BLaER1 treated with 17β-estradiol and CSF1 and Interleukin-3, amounts not matched to agents 10 nM and 100 nM (cell line): Measurements from ENCODE around the gene TUT4.

Experiments
- H3K27ac ChIP-seq, 11 experiments: shearing (Covaris generic); formaldehyde crosslinking; 2 replicates each; pipeline ENCODE4 v1.8.1; 2022
- H3K27me3 ChIP-seq, 11 experiments: shearing (Covaris generic); formaldehyde crosslinking; 2 replicates each; pipeline ENCODE4 v1.8.1; 2022
- H3K36me3 ChIP-seq, 11 experiments: shearing (Covaris generic); formaldehyde crosslinking; 2 replicates each; pipeline ENCODE4 v1.8.1; 2022
- H3K4me1 ChIP-seq, 10 experiments: shearing (Covaris generic); formaldehyde crosslinking; 2 replicates each; pipeline ENCODE4 v1.8.1; 2022
- H3K4me2 ChIP-seq, 11 experiments: shearing (Covaris generic); formaldehyde crosslinking; 2 replicates each; pipeline ENCODE4 v1.8.1; 2022
- H3K4me3 ChIP-seq, 10 experiments: shearing (Covaris generic); formaldehyde crosslinking; 2 replicates each; pipeline ENCODE4 v1.8.1; 2022
- H3K9ac ChIP-seq, 11 experiments: shearing (Covaris generic); formaldehyde crosslinking; 2 replicates each; pipeline ENCODE4 v1.8.1; 2022
- H3K9me3 ChIP-seq, 11 experiments: shearing (Covaris generic); formaldehyde crosslinking; replicated peaks in 1 of 11; 2 replicates each; pipeline ENCODE4 v1.8.1; 2022
- H4K20me1 ChIP-seq, 11 experiments: shearing (Covaris generic); formaldehyde crosslinking; 2 replicates each; pipeline ENCODE4 v1.8.1; 2022
- Cebpa-rat ChIP-seq, 11 experiments: shearing (Covaris generic); IDR thresholded peaks; 2 replicates each; pipeline ENCODE4 v1.8.1; 2022

TUT4 gene

DNA sequence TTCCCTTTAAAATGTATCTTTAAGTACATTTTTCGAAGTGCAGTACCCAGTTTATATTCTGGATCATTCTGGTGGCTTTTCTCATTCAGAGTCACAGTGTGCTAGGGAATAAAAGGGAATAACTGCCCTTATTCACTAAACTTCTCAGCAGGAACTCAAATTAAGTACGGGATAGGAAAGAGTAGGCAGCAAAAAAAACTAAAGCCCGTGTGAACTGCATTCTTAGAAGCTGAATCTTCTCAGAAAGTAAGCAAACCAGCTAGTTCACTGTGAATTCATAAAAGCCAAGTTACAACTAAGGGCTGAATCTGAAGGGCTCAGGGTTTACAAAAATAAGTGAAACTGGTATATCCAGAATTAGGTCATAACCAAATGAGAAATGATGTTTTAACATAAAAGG is 126.5 kb downstream of the TUT4 start:
- Histone ChIP-seq H3K9ac (no peak overlapping the region), H4K20me1 (peaks cover 0 to 26% (median 6%) of the 10 kb centered on the region in 11 experiments; a peak in 8 of 22 replicates), H3K36me3 (peaks cover 55 to 96% (median 84%) of the 10 kb centered on the region in 11 experiments), H3K27me3 (no peaks in the 10 kb centered on the region), H3K4me3 (no peak overlapping the region), H3K4me2 (no peak overlapping the region), H3K9me3 (no peaks in the 10 kb centered on the region), H3K4me1 (peaks cover 18 to 40% (median 23%) of the 10 kb centered on the region in 10 experiments), H3K27ac (no peak overlapping the region)
- no peak for TF ChIP-seq Cebpa-rat (IDR thresholded peaks at IDR 0.05)

DNA sequence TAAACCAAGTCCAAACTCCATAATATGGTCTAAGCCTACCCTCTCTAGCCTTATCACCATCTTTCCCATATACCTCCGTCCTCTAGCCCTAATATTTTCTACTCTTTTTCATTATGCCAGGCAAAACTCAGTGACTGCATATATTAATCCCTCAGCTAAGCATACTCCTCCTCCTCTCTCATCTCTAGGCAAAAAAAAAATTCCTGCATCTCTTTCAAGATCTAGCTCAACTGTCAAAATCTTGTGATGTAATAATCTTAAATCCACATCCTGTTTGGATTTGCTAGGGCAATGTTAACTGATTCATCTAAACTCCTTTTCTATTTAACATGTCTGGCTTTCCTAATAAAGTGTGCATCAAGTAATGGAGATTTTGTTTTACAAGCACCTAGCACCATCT is 128.1 kb downstream of the TUT4 start:
- no peak overlapping the region for H3K4me3 ChIP-seq
- H3K27me3 ChIP-seq = no peaks in the 10 kb centered on the region
- no peaks in the 10 kb centered on the region for H3K9me3 ChIP-seq
- H3K4me2 ChIP-seq = peak overlapping the region in 10 of 11 experiments; percentile 6 to 74 (median 56); a peak in 15 of 22 replicates
- H3K36me3 ChIP-seq = peaks cover 54 to 96% (median 77%) of the 10 kb centered on the region in 11 experiments
- H3K4me1 ChIP-seq = peaks cover 18 to 40% (median 23%) of the 10 kb centered on the region in 10 experiments
- peaks cover 0 to 27% (median 6%) of the 10 kb centered on the region in 11 experiments; a peak in 8 of 22 replicates for H4K20me1 ChIP-seq
- peak overlapping the region in 9 of 11 experiments; percentile 6 to 58 (median 36); a peak in 14 of 22 replicates for H3K27ac ChIP-seq
- H3K9ac ChIP-seq = no peak overlapping the region
- TF ChIP-seq Cebpa-rat (IDR thresholded peaks at IDR 0.05) = no peak

DNA sequence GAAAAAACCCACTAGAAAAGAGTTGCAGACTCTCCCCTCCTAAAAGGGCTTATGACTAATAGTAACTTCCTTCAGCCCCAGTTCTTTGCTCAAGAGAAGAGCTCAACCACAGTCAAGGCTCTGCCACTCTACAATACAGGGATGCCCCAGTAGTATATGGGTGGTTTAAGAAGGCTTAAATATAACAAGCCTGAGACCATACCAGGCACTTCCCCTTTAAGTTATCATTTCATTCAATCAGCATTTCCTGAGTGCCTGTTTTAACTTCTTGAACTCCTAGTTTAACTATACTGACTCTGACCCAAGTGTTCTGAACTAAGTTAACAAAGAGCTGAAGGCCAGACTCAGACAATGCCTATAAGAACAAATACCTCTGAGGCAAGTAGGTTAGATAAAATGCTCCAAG is 128.7 kb downstream of the TUT4 start:
- peaks cover 18 to 40% (median 23%) of the 10 kb centered on the region in 10 experiments for H3K4me1 ChIP-seq
- peak overlapping the region; percentile 6 to 74 (median 55); a peak in 19 of 22 replicates for H3K4me2 ChIP-seq
- H3K9ac ChIP-seq = no peak overlapping the region
- peaks cover 54 to 96% (median 77%) of the 10 kb centered on the region in 11 experiments for H3K36me3 ChIP-seq
- no peak overlapping the region for H3K4me3 ChIP-seq
- H3K27me3 ChIP-seq = no peaks in the 10 kb centered on the region
- H4K20me1 ChIP-seq = peaks cover 0 to 27% (median 6%) of the 10 kb centered on the region in 11 experiments; a peak in 8 of 22 replicates
- no peak for TF ChIP-seq Cebpa-rat (IDR thresholded peaks at IDR 0.05)
- H3K9me3 ChIP-seq = no peaks in the 10 kb centered on the region
- H3K27ac ChIP-seq = peak overlapping the region in 9 of 11 experiments; percentile 11 to 58 (median 36); a peak in 15 of 22 replicates

DNA sequence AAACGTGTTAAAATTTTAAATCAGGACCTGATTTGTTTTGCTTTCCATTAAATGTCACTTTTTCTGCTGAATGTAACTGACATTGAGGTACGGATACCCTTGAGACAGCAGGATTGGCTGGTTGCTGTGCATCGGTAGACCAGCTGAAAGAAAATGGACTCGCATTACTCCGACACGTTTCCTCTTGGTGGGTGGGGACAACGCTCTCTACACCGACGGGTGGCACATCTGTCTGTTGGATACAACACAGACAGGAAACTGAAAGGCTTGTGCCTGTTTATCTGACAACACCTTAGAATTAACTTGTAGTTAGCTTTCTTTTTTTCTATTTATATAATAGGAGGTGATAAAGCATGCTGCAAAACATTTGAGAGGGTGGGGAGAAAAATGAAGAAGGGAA is 129.1 kb downstream of the TUT4 start:
- H3K4me3 ChIP-seq = no peak overlapping the region
- peaks cover 0 to 27% (median 6%) of the 10 kb centered on the region in 11 experiments; a peak in 8 of 22 replicates for H4K20me1 ChIP-seq
- no peak for TF ChIP-seq Cebpa-rat (IDR thresholded peaks at IDR 0.05)
- H3K27ac ChIP-seq = peak overlapping the region in 10 of 11 experiments; percentile 3 to 58 (median 32); a peak in 15 of 22 replicates
- peaks cover 18 to 40% (median 23%) of the 10 kb centered on the region in 10 experiments for H3K4me1 ChIP-seq
- peak overlapping the region; percentile 6 to 74 (median 55); a peak in 18 of 22 replicates for H3K4me2 ChIP-seq
- H3K36me3 ChIP-seq = peaks cover 59 to 96% (median 79%) of the 10 kb centered on the region in 11 experiments
- no peaks in the 10 kb centered on the region for H3K27me3 ChIP-seq
- H3K9ac ChIP-seq = no peak overlapping the region
- no peaks in the 10 kb centered on the region for H3K9me3 ChIP-seq

DNA sequence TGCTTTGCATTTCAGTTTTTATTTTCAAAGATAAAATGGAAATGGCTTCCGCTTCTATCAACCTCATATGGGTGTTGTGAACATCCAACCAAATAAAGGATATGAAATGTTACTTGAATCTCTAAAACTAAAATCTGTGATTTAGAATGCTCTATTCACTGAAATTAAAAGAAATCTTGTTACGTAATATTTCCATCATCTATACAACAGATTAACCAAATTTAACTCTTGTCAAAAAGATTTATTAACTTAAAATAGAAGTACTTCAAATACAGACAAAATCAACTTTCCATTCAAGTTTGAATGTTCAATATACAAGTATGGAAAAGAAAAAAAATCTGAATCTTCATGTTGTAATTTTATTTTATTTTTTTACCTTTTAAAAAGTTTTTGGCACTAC is 129.8 kb downstream of the TUT4 start:
- Histone ChIP-seq H3K9ac (no peak overlapping the region), H3K36me3 (peaks cover 59 to 96% (median 83%) of the 10 kb centered on the region in 11 experiments), H3K4me1 (peaks cover 18 to 40% (median 23%) of the 10 kb centered on the region in 10 experiments), H3K27ac (no peak overlapping the region), H3K4me2 (no peak overlapping the region), H3K9me3 (no peaks in the 10 kb centered on the region), H4K20me1 (peaks cover 0 to 27% (median 6%) of the 10 kb centered on the region in 11 experiments; a peak in 9 of 22 replicates), H3K27me3 (no peaks in the 10 kb centered on the region), H3K4me3 (no peak overlapping the region)
- peak in 1 of 11 experiments; percentile 14; a peak in 1 of 22 replicates for TF ChIP-seq Cebpa-rat (IDR thresholded peaks at IDR 0.05)

DNA sequence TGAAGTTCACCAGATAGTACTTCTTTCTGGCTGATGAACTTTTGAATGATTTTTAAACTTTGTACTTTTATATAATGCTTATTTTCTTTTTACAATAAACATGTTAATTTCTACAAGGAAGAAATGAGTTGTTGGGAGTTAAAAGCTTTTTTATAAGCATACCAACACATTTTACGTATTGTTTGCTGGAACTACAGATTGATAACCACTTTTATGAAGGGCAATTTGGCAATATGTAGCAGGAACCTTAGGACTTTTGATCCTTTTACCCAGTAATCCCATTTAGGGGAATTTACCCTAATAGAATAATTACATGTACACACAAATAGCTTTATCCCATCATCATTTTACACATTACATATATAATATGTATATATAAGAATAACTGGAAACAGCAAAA is 132.2 kb downstream of the TUT4 start:
- Histone ChIP-seq H3K27me3 (no peaks in the 10 kb centered on the region), H3K9ac (no peak overlapping the region), H3K27ac (no peak overlapping the region), H3K4me3 (no peak overlapping the region), H3K4me2 (no peak overlapping the region), H4K20me1 (peaks cover 0 to 31% (median 6%) of the 10 kb centered on the region in 11 experiments; a peak in 10 of 22 replicates), H3K36me3 (peaks cover 78 to 100% (median 88%) of the 10 kb centered on the region in 11 experiments), H3K9me3 (no peaks in the 10 kb centered on the region), H3K4me1 (peaks cover 18 to 33% (median 21%) of the 10 kb centered on the region in 10 experiments)
- TF ChIP-seq Cebpa-rat (IDR thresholded peaks at IDR 0.05) = no peak

DNA sequence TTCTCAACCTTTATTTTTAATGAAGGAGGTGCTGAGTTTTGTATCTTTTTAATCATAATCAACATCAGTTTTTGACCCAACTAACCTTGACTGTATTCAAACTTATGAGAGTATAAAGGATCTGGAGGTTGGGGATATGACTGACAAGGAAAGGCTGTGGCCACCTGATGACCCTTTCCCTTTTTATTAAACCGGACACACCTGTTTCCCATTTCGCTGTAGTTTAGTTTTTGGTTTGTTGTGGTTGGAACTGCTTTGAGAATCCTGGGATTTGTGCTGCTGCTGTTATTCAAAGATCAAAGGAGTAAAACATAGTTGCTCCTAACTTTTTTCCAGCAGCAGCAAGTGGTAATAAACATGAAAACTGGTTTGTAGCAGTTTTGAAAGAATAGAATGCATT is 136.1 kb downstream of the TUT4 start:
- H3K27me3 ChIP-seq = no peaks in the 10 kb centered on the region
- H3K27ac ChIP-seq = no peak overlapping the region
- H3K9ac ChIP-seq = no peak overlapping the region
- TF ChIP-seq Cebpa-rat (IDR thresholded peaks at IDR 0.05) = no peak
- H4K20me1 ChIP-seq = peaks cover 0 to 16% (median 7%) of the 10 kb centered on the region in 11 experiments; a peak in 8 of 22 replicates
- peaks cover 90 to 100% (median 99%) of the 10 kb centered on the region in 11 experiments for H3K36me3 ChIP-seq
- no peak overlapping the region for H3K4me2 ChIP-seq
- H3K4me3 ChIP-seq = no peak overlapping the region
- H3K4me1 ChIP-seq = no peaks in the 10 kb centered on the region
- H3K9me3 ChIP-seq = no peaks in the 10 kb centered on the region

DNA sequence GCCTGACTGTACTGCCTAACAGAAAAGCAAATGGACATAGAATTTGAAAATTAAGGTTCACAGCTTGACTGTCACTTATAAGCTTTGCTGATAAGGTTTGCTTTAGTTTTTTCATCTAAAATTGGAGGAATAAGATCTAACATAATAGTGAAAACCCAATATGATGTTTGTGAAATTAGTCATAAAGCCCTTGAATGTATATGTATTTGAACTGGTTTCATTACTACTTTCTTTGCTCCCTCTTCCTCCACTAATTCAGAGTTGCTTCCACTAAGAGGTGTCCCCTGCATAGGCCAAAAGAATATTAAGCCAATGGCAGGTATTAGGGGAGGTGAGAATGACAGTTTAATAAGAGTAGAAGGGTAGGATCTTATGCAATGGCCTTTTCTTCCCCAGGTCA is 137.9 kb downstream of the TUT4 start:
- no peak overlapping the region for H3K27ac ChIP-seq
- peaks cover 0 to 16% (median 7%) of the 10 kb centered on the region in 11 experiments; a peak in 5 of 22 replicates for H4K20me1 ChIP-seq
- H3K4me1 ChIP-seq = no peaks in the 10 kb centered on the region
- H3K4me3 ChIP-seq = no peak overlapping the region
- H3K9me3 ChIP-seq = no peaks in the 10 kb centered on the region
- no peak overlapping the region for H3K9ac ChIP-seq
- H3K4me2 ChIP-seq = no peak overlapping the region
- no peaks in the 10 kb centered on the region for H3K27me3 ChIP-seq
- peaks cover 97 to 100% (median 100%) of the 10 kb centered on the region in 11 experiments for H3K36me3 ChIP-seq
- no peak for TF ChIP-seq Cebpa-rat (IDR thresholded peaks at IDR 0.05)

DNA sequence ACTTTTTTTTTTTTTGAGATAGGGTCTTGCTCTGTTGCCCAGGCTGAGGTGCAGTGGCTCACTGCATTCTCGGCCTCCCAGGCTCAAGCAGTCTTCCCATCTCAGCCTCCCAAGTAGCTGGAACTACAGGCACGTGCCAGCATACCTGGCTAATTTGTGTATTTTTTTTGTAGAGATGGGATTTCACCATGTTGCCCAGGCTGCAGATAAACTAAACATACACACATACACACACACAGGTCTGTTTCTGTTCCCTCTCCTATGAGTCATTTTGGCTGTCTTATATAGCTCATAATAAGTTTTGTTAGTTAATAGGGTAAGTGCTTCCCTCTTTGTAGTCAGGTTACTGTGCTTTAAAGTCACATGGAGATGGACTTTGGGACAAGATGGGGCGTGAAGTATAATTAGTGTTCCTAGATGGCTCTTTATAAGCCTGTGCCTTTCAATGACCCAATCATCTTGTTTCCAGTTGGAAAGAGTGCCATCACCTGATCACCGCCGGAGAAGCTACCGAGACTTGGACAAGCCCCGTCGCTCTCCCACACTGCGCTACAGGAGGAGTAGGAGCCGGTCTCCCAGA is 139.4 kb downstream of the TUT4 start:
- no peaks in the 10 kb centered on the region for H3K9me3 ChIP-seq
- peaks cover 96 to 100% (median 100%) of the 10 kb centered on the region in 11 experiments for H3K36me3 ChIP-seq

More for the DNA sequence above, 139.4 kb downstream of the TUT4 start:
- no peak overlapping the region for H3K27ac ChIP-seq
- no peak overlapping the region for H3K4me3 ChIP-seq
- no peaks in the 10 kb centered on the region for H3K4me1 ChIP-seq
- H3K27me3 ChIP-seq = no peaks in the 10 kb centered on the region
- no peak overlapping the region for H3K4me2 ChIP-seq
- peaks cover 0 to 30% (median 9%) of the 10 kb centered on the region in 11 experiments; a peak in 8 of 22 replicates for H4K20me1 ChIP-seq
- TF ChIP-seq Cebpa-rat (IDR thresholded peaks at IDR 0.05) = no peak
- no peak overlapping the region for H3K9ac ChIP-seq
